ENCODE measurements around the gene GLB1L3. TPM values are rescaled to one million over a fixed set of nuclear protein-coding genes. Genes with fewer than 3 reads are reported as not detected.
"Not testable (repeated sequence)": the region's sequence is repeated elsewhere in the genome, so short reads cannot be mapped to it uniquely, and the experiment has no call there.

The GLB1L3 gene
- total and polyA plus RNA-seq, 9 donors = 0.04 to 0.26 (median 0.11) TPM; not detected in 3

DNA sequence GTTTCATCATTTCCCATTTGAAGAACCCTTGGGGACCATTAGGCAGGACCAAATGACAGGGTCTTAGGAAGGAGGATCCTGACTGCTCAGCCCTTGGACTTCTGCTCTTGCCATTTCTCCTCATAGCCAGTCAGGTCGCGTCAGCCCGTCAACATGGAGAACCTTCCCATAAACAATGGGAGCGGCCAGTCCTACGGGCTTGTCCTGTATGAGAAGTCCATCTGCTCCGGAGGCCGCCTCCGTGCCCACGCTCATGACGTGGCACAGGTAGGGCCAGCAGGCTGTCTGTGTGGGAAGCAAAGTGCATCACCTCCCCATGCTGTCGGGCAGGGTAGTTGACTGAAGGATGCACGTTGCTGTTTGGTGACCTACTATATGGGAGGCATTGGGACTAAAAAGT is 36.0 kb downstream of the GLB1L3 start:
- Histone ChIP-seq H3K9me3 (replicated peaks; ENCODE audit: control insufficient read depth, low read depth, low read length) (peaks cover 3% of the 10 kb centered on the region), H3K4me3 (ENCODE audit: low read length) (no peak overlapping the region), H3K27ac (ENCODE audit: low read length) (no peak overlapping the region), H3K27me3 (ENCODE audit: control insufficient read depth, insufficient read depth, low read length) (peaks cover 7% of the 10 kb centered on the region), H3K4me1 (ENCODE audit: control insufficient read depth, insufficient read depth, low read length) (no peaks in the 10 kb centered on the region), H3K36me3 (ENCODE audit: control insufficient read depth, insufficient read depth, low read length) (no peaks in the 10 kb centered on the region)
- no peak for DNase-seq
- WGBS (ENCODE audit: insufficient coverage) = 80% methylated on average over 9 of the region's 12 CpGs

DNA sequence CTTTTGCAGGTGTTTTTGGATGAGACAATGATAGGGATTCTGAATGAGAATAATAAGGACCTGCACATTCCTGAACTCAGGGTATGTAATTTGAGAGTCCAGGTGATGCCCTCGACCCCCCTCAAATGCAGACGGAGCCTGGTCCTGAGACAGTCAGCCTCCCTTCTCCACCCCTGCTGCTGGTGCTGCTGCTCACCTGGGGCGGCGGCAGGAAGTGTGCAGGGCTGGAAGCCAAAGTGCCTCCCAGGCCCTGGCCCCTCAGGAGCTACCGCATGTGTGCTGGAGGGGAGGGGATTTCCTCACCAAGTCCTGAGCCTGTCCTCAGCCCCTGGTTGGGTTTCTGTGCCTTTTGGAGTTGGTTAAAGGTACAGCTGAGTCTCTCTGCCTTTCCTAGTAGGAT is 36.6 kb downstream of the GLB1L3 start:
- H3K27me3 ChIP-seq (ENCODE audit: control insufficient read depth, insufficient read depth, low read length) = peaks cover 7% of the 10 kb centered on the region
- H3K36me3 ChIP-seq (ENCODE audit: control insufficient read depth, insufficient read depth, low read length) = no peaks in the 10 kb centered on the region
- no peaks in the 10 kb centered on the region for H3K4me1 ChIP-seq (ENCODE audit: control insufficient read depth, insufficient read depth, low read length)
- no peak for DNase-seq
- no peak overlapping the region for H3K27ac ChIP-seq (ENCODE audit: low read length)
- 69% methylated on average over 2 of the region's 5 CpGs for whole genome bisulfite sequencing (ENCODE audit: insufficient coverage)
- H3K4me3 ChIP-seq (ENCODE audit: low read length) = no peak overlapping the region
- H3K9me3 ChIP-seq (replicated peaks; ENCODE audit: control insufficient read depth, low read depth, low read length) = peaks cover 3% of the 10 kb centered on the region

DNA sequence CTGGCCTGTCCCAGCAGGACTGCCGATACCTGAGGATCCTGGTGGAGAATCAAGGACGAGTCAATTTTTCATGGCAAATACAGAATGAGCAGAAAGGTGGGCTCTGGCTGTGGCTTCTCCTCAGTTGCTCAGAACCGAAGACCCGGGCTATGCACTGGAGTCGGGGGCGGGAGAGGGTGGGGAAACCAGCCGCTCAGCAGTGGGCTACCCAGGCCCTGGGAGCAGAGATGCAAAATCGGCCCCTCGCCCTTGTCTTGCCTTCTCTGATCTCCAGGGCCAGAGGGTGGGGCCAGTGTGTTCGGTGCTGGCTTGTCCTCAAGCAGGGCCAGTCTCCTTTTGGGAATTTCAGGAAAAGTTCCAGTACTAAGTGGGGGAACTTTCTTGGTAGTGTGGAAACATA is 37.2 kb downstream of the GLB1L3 start:
- H3K27me3 ChIP-seq (ENCODE audit: control insufficient read depth, insufficient read depth, low read length) = peaks cover 7% of the 10 kb centered on the region
- DNase-seq = no peak

DNA sequence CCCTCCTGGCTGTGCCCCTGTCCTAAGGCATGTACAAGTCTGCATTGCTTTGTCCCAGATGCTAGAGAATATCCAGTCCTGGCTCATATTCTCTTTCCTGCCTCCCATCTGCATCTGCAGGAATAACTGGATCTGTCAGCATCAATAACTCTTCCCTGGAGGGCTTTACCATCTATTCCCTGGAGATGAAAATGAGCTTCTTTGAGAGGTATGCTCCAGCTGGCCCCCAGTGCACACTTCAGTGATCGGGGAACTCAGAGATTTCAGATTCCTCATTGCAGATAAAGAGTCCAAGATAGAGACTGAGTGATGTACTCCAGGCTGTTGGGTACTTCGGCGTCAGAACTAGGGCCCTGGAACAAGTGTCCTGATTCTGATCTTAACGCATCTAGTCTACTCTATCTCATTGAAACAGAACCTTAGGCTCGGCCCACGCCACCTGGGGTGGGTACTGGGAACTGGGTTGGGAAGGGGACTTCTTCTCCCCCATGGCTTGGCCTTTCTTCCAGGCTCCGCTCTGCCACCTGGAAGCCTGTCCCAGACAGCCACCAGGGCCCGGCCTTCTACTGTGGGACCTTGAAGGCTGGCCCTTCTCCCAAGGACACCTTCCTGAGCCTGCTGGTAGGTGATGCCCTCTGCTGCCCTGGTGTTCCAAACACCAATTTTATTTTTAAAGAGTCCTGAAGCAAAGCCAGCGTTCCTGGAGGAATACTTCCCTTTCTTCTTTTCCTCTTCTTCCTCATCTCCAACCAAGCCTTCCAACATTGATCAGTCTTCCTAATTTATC is 37.8 kb downstream of the GLB1L3 start:
- no peak for DNase-seq
- no peak overlapping the region for H3K27ac ChIP-seq (ENCODE audit: low read length)
- 90% methylated on average over 6 of the region's 9 CpGs for WGBS (ENCODE audit: insufficient coverage)
- H3K4me1 ChIP-seq (ENCODE audit: control insufficient read depth, insufficient read depth, low read length) = no peaks in the 10 kb centered on the region
- peaks cover 3% of the 10 kb centered on the region for H3K9me3 ChIP-seq (replicated peaks; ENCODE audit: control insufficient read depth, low read depth, low read length)
- no peaks in the 10 kb centered on the region for H3K36me3 ChIP-seq (ENCODE audit: control insufficient read depth, insufficient read depth, low read length)
- no peak overlapping the region for H3K4me3 ChIP-seq (ENCODE audit: low read length)
- H3K27me3 ChIP-seq (ENCODE audit: control insufficient read depth, insufficient read depth, low read length) = peaks cover 7% of the 10 kb centered on the region

More for the DNA sequence above, 37.2 kb downstream of the GLB1L3 start:
- no peaks in the 10 kb centered on the region for H3K36me3 ChIP-seq (ENCODE audit: control insufficient read depth, insufficient read depth, low read length)
- no peaks in the 10 kb centered on the region for H3K4me1 ChIP-seq (ENCODE audit: control insufficient read depth, insufficient read depth, low read length)
- peaks cover 3% of the 10 kb centered on the region for H3K9me3 ChIP-seq (replicated peaks; ENCODE audit: control insufficient read depth, low read depth, low read length)
- no peak overlapping the region for H3K27ac ChIP-seq (ENCODE audit: low read length)
- WGBS (ENCODE audit: insufficient coverage) = 87% methylated on average over 7 of the region's 10 CpGs
- no peak overlapping the region for H3K4me3 ChIP-seq (ENCODE audit: low read length)

DNA sequence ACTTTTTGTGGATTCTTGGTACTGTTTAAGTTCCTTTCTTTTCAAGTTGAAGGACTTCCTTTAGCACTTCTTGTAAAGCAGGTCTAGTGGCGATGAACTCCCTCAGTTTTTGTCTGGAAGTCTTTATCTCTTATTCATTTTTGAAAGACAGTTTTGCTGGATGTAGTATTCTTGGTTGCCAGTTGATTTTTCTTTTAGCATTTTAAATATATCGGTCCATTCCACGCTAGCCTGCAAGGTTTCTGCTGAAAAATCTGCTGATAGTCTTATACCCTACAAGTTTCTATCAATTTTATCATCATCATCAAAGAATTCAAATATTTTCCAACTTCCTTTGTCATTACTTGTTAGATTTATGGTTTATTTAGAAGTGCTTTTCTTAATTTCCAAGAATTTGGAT is 40.9 kb downstream of the GLB1L3 start:
- H3K4me1 ChIP-seq (ENCODE audit: control insufficient read depth, insufficient read depth, low read length) = no peaks in the 10 kb centered on the region
- no peak for DNase-seq
- no peak overlapping the region for H3K4me3 ChIP-seq (ENCODE audit: low read length)
- peaks cover 3% of the 10 kb centered on the region for H3K9me3 ChIP-seq (replicated peaks; ENCODE audit: control insufficient read depth, low read depth, low read length)
- no peaks in the 10 kb centered on the region for H3K36me3 ChIP-seq (ENCODE audit: control insufficient read depth, insufficient read depth, low read length)
- no peak overlapping the region for H3K27ac ChIP-seq (ENCODE audit: low read length)
- H3K27me3 ChIP-seq (ENCODE audit: control insufficient read depth, insufficient read depth, low read length) = peaks cover 5% of the 10 kb centered on the region
- WGBS (ENCODE audit: insufficient coverage) = no CpG with 5 or more reads among the region's 3 CpGs

DNA sequence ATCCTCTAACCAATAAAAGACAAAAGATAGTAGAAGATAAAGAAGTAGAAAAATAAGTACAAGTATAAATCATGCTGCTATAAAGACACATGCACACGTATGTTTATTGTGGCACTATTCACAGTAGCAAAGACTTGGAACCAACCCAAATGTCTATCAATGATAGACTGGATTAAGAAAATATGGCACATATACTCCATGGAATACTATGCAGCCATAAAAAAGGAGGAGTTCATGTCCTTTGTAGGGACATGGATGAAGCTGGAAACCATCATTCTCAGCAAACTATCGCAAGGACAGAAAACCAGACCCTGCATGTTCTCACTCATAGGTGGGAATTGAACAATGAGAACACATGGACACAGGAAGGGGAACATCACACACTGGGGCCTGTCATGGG is 45.2 kb downstream of the GLB1L3 start:
- DNase-seq; H3K4me1 ChIP-seq (ENCODE audit: control insufficient read depth, insufficient read depth, low read length); H3K9me3 ChIP-seq (replicated peaks; ENCODE audit: control insufficient read depth, low read depth, low read length); H3K4me3 ChIP-seq (ENCODE audit: low read length); H3K36me3 ChIP-seq (ENCODE audit: control insufficient read depth, insufficient read depth, low read length); H3K27ac ChIP-seq (ENCODE audit: low read length); H3K27me3 ChIP-seq (ENCODE audit: control insufficient read depth, insufficient read depth, low read length): not testable (repeated sequence)
- WGBS (ENCODE audit: insufficient coverage) = no CpG with 5 or more reads among the region's 2 CpGs

DNA sequence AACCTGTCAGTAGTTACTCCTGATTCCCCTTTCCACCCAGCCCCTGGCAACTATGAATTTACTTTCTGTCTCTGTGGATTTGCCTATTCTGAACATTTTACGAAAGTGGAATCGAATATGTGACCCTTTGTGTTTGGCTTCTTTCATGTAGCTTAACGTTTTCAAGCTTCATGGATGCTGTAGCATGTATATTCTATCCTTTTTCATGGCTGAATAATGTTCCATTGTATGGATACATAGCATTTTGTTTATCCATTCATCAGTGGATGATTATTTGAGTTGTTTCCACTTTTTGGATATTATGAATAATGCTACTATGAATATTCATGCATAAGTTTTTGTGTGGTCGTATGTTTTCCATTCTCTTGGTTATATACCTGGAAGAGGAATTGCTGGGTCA is 46.4 kb downstream of the GLB1L3 start:
- DNase-seq = no peak
- WGBS (ENCODE audit: insufficient coverage) = no CpG with 5 or more reads among the region's 4 CpGs

DNA sequence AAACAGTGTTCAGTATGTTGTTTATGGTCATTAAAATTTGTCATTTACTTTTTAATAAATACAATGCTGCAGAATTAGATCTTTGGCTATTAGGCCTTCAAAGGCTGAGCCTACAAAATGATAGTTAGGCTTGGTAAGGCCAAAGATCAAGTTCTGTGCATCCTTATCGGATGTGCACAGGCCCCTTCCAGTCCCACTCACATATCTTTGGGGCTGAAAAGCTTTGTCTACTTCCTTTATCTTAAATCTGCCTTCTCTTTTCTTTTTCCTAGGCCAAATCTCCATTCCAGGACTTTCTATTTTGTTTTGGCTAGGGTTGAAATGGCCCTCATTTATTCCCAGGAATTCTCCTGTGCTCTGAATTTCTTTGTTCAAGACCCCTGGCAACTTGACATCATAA is 52.3 kb downstream of the GLB1L3 start:
- H3K36me3 ChIP-seq (ENCODE audit: control insufficient read depth, insufficient read depth, low read length) = no peaks in the 10 kb centered on the region
- WGBS (ENCODE audit: insufficient coverage) = 88% methylated on average over 1 of the region's 1 CpG

More for the DNA sequence above, 46.4 kb downstream of the GLB1L3 start:
- H3K9me3 ChIP-seq (replicated peaks; ENCODE audit: control insufficient read depth, low read depth, low read length) = no peaks in the 10 kb centered on the region
- no peak overlapping the region for H3K27ac ChIP-seq (ENCODE audit: low read length)
- H3K4me3 ChIP-seq (ENCODE audit: low read length) = no peak overlapping the region
- H3K4me1 ChIP-seq (ENCODE audit: control insufficient read depth, insufficient read depth, low read length) = no peaks in the 10 kb centered on the region
- no peaks in the 10 kb centered on the region for H3K36me3 ChIP-seq (ENCODE audit: control insufficient read depth, insufficient read depth, low read length)
- H3K27me3 ChIP-seq (ENCODE audit: control insufficient read depth, insufficient read depth, low read length) = peaks cover under 1% of the 10 kb centered on the region

DNA sequence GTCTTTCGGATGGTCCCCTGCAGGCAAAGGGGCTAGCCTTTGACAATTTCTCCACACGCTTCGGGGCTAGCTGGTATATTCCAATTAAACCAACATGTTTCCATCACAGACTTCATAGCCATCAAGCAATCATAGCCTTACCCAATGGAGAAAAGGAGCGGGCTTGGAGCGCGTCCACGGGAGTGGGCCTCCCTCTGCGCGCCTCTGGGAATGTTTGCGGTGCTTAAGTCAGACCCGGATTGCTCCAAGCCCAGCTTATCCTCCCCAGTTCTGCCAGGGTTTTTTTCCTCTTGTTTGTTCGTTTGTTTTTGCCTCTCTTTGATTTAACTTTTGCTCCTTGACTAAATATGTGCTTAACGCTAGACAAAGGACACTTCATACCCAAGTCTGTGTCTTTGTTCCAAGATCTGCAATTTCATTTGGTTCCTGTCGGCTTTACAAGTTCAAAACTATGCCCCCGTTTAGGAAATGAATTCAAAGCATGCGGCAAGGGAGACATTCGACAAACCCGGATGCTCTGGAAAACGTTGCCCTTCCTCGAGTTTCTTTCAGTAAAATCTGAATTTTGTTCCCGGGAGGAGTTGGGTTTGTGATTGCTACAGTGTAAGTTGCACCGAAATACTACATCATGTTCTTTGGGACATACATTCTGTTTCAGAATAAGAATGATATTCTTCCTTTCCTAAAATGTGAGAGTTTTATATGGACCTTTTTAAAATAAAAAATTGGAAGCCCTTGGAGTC is 54.6 kb downstream of the GLB1L3 start:
- Histone ChIP-seq H3K27ac (ENCODE audit: low read length) (no peak overlapping the region), H3K36me3 (ENCODE audit: control insufficient read depth, insufficient read depth, low read length) (no peaks in the 10 kb centered on the region), H3K4me3 (ENCODE audit: low read length) (peak overlapping the region; percentile 21), H3K27me3 (ENCODE audit: control insufficient read depth, insufficient read depth, low read length) (peaks cover 42% of the 10 kb centered on the region), H3K4me1 (ENCODE audit: control insufficient read depth, insufficient read depth, low read length) (peaks cover 9% of the 10 kb centered on the region), H3K9me3 (replicated peaks; ENCODE audit: control insufficient read depth, low read depth, low read length) (no peaks in the 10 kb centered on the region)
- no peak for DNase-seq
- 18% methylated on average over 10 of the region's 22 CpGs for WGBS (ENCODE audit: insufficient coverage)

More for the DNA sequence above, 52.3 kb downstream of the GLB1L3 start:
- Histone ChIP-seq H3K4me3 (ENCODE audit: low read length) (no peak overlapping the region), H3K27ac (ENCODE audit: low read length) (no peak overlapping the region), H3K27me3 (ENCODE audit: control insufficient read depth, insufficient read depth, low read length) (peaks cover 34% of the 10 kb centered on the region), H3K4me1 (ENCODE audit: control insufficient read depth, insufficient read depth, low read length) (peaks cover 9% of the 10 kb centered on the region), H3K9me3 (replicated peaks; ENCODE audit: control insufficient read depth, low read depth, low read length) (no peaks in the 10 kb centered on the region)
- DNase-seq = no peak

DNA sequence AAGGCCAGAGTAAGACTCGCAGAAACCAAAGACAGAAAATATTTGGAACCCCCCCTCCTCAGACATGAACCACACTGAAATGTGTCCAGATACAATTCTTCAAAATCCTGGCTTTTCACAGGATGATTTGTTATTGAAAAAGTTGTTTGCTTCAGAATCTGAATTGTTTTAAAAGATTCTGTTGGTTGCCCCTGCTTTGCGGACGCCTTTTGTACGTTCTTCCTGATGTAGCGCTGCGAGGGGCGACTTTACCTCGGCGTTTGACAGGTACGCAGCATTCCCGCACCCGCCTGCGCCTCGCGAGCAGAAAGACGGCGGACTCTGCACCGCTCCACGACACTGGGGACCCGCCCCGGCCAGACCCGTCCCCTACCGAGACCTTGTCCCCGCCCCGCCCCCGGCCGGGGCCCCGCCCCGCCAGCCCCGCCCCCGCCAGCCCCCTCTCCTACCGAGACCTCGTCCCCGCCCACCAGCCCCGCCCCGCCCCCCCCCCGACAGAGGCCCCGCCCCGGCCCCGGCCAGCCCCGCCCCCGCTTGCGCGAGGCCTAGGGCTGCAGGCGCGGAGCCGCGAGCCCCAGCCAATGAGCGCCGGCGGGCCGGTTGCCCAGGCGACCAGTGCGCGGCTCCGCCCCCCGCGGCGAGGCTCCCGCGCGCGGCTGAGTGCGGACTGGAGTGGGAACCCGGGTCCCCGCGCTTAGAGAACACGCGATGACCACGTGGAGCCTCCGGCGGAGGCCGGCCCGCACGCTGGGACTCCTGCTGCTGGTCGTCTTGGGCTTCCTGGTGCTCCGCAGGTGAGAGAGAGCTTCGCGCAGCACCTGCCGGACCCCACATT is 55.4 kb downstream of the GLB1L3 start, which contains the start of gene GLB1L2:
TSS of gene GLB1L2 (plus strand) at position 635 of the 835 bp plus-strand sequence. CDS start at position 709, 74 bp downstream.
- Histone ChIP-seq H3K27me3 (ENCODE audit: control insufficient read depth, insufficient read depth, low read length) (peaks cover 42% of the 10 kb centered on the region), H3K27ac (ENCODE audit: low read length) (no peak within 1 kb of the TSS), H3K36me3 (ENCODE audit: control insufficient read depth, insufficient read depth, low read length) (no peaks in the 10 kb centered on the region), H3K4me3 (ENCODE audit: low read length) (peak within 1 kb of the TSS; percentile 29), H3K4me1 (ENCODE audit: control insufficient read depth, insufficient read depth, low read length) (peaks cover 9% of the 10 kb centered on the region), H3K9me3 (replicated peaks; ENCODE audit: control insufficient read depth, low read depth, low read length) (no peaks in the 10 kb centered on the region)
- WGBS (ENCODE audit: insufficient coverage) = under 1% methylated on average over 46 of the region's 80 CpGs
- DNase-seq = peak; percentile 53
